ENCODE measurements around the gene IMMP2L. TPM values are rescaled to one million over a fixed set of nuclear protein-coding genes. Genes with fewer than 3 reads are reported as not detected.

Gene IMMP2L
- total RNA-seq, 3 donors from 2014 or later (not counting 1 experiment from before 2014, with no cell fraction given) = 6.9 to 9.2 (median 8.7) TPM

- Mint-ChIP-seq H3K36me3 (peaks cover 9% of the 10 kb centered on the region), H3K4me1 (no peaks in the 10 kb centered on the region), H3K27ac (no peak overlapping the region), H3K27me3 (ENCODE audit: low read depth in 2 of 2) (no peaks in the 10 kb centered on the region), H3K4me3 (no peak overlapping the region), H3K9me3 (peaks cover 4 to 7% of the 10 kb centered on the region in 2 donors)
- H3K4me3 ChIP-seq (ENCODE audit: low read length) = no peak overlapping the region
- H3K27me3 ChIP-seq (ENCODE audit: control insufficient read depth, insufficient read depth, low read length) = no peaks in the 10 kb centered on the region
- intact Hi-C loops (cut with micrococcal nuclease) = no loop called here
- ATAC-seq (no peak), DNase-seq (no peak)
- H3K36me3 ChIP-seq (ENCODE audit: control insufficient read depth, insufficient read depth, low read length) = no peaks in the 10 kb centered on the region
- TF ChIP-seq CTCF (IDR thresholded peaks at IDR 0.05) = no peak
- H3K4me1 ChIP-seq (ENCODE audit: control insufficient read depth, insufficient read depth, low read length) = no peaks in the 10 kb centered on the region
- H3K9me3 ChIP-seq (ENCODE audit: control insufficient read depth, insufficient read depth, low read length) = no peaks in the 10 kb centered on the region
- no peak overlapping the region for H3K27ac ChIP-seq (ENCODE audit: low read length)
Measured at GRCh38 chr7:111003883-111004282, 558.4 kb downstream of the IMMP2L start.

- no peak for TF ChIP-seq CTCF (IDR thresholded peaks at IDR 0.05)
- no peaks in the 10 kb centered on the region for H3K9me3 ChIP-seq (ENCODE audit: control insufficient read depth, insufficient read depth, low read length)
- H3K4me3 Mint-ChIP-seq = no peak overlapping the region
- H3K27ac ChIP-seq (ENCODE audit: low read length) = no peak overlapping the region
- DNase-seq (no peak), ATAC-seq (peak in 1 of 3 donors; percentile 37)
- H3K4me1 ChIP-seq (ENCODE audit: control insufficient read depth, insufficient read depth, low read length) = no peaks in the 10 kb centered on the region
- no peaks in the 10 kb centered on the region for H3K36me3 ChIP-seq (ENCODE audit: control insufficient read depth, insufficient read depth, low read length)
- H3K27me3 ChIP-seq (ENCODE audit: control insufficient read depth, insufficient read depth, low read length) = no peaks in the 10 kb centered on the region
- peaks cover 1 to 7% of the 10 kb centered on the region in 2 donors for H3K9me3 Mint-ChIP-seq
- H3K27ac Mint-ChIP-seq = no peak overlapping the region
- H3K4me3 ChIP-seq (ENCODE audit: low read length) = no peak overlapping the region
- WGBS (ENCODE audit: insufficient coverage) = 82% methylated on average over 5 of the region's 5 CpGs
- H3K27me3 Mint-ChIP-seq (ENCODE audit: low read depth in 2 of 2) = no peaks in the 10 kb centered on the region
- intact Hi-C loops (cut with micrococcal nuclease) = no loop called here
- H3K36me3 Mint-ChIP-seq = peaks cover 3% of the 10 kb centered on the region
- H3K4me1 Mint-ChIP-seq = peaks cover 0 to 12% of the 10 kb centered on the region in 2 donors
Measured at GRCh38 chr7:110994028-110994967, 568.0 kb downstream of the IMMP2L start.

GRCh38 chr7:110988890-110989501, 573.3 kb downstream of the IMMP2L start:
- intact Hi-C loops (cut with micrococcal nuclease) = no loop called here
- no peaks in the 10 kb centered on the region for H3K36me3 Mint-ChIP-seq
- H3K27me3 Mint-ChIP-seq (ENCODE audit: low read depth in 2 of 2) = no peaks in the 10 kb centered on the region
- Histone ChIP-seq H3K9me3 (ENCODE audit: control insufficient read depth, insufficient read depth, low read length) (no peaks in the 10 kb centered on the region), H3K27ac (ENCODE audit: low read length) (no peak overlapping the region), H3K36me3 (ENCODE audit: control insufficient read depth, insufficient read depth, low read length) (no peaks in the 10 kb centered on the region), H3K4me3 (ENCODE audit: low read length) (no peak overlapping the region), H3K27me3 (ENCODE audit: control insufficient read depth, insufficient read depth, low read length) (no peaks in the 10 kb centered on the region), H3K4me1 (ENCODE audit: control insufficient read depth, insufficient read depth, low read length) (no peaks in the 10 kb centered on the region)
- no peak overlapping the region for H3K27ac Mint-ChIP-seq
- TF ChIP-seq CTCF (IDR thresholded peaks at IDR 0.05) = no peak
- H3K9me3 Mint-ChIP-seq = peaks cover 3 to 4% of the 10 kb centered on the region in 2 donors
- DNase-seq = no peak
- ATAC-seq = no peak
- peaks cover 0 to 5% of the 10 kb centered on the region in 2 donors for H3K4me1 Mint-ChIP-seq
- WGBS (ENCODE audit: insufficient coverage) = 96% methylated on average over 10 of the region's 10 CpGs
- no peak overlapping the region for H3K4me3 Mint-ChIP-seq
